H1 (cell line): ENCODE results near the gene CPLANE2. TPM values are rescaled to one million over a fixed set of nuclear protein-coding genes. Genes with fewer than 3 reads are reported as not detected.

Experiments used
- CTCF ChIA-PET: fragments of 300-600 bp; sonication (Branson Sonifier 250); formaldehyde crosslinking; loops from one replicate; lab custom pipeline; 2021; ENCODE audit not compliant: partially characterized antibody; lab: Charles Lee
- POLR2A ChIA-PET: fragments of 300-600 bp; sonication (Branson Sonifier 250); formaldehyde crosslinking; loops from one replicate; lab custom pipeline; 2021; ENCODE audit warnings: inconsistent platforms; ENCODE audit not compliant: partially characterized antibody; lab: Charles Lee
- DNase-seq, 2 experiments: peaks; one replicate each; pipeline versions ENCODE4 v3.0.0 to v3.0.0-alpha.2; 2010 to 2022; ENCODE audit warnings: low spot score in 2 of 2, low read depth in 1 of 2, mixed read lengths in 1 of 2
- FAIRE-seq: peaks from 2 replicates; lab custom pipeline; 2011; peaks lifted over from hg19 to GRCh38; lab: Jason Lieb, UNC
- H2AFZ ChIP-seq: 2 replicates; pipeline ENCODE4 v1.8.1; 2012; ENCODE audit warnings: low read length, inconsistent platforms
- H2AK5ac ChIP-seq: 2 replicates; pipeline ENCODE4 v1.6.1; 2013; ENCODE audit warnings: low read depth, low read length
- H2BK120ac ChIP-seq: replicated peaks from 2 replicates; pipeline ENCODE3; 2013; ENCODE audit warnings: low read depth, low read length, inconsistent platforms
- H2BK12ac ChIP-seq: 2 replicates; pipeline ENCODE4 v1.6.1; 2013; ENCODE audit warnings: low read depth, low read length
- H2BK15ac ChIP-seq: 2 replicates; pipeline ENCODE4 v1.6.1; 2013; ENCODE audit warnings: low read length
- H2BK20ac ChIP-seq: 2 replicates; pipeline ENCODE4 v1.6.1; 2013; ENCODE audit warnings: low read length
- H2BK5ac ChIP-seq: 2 replicates; pipeline ENCODE4 v1.6.1; 2013; ENCODE audit warnings: low read depth, low read length
- H3K14ac ChIP-seq: 2 replicates; pipeline ENCODE4 v1.6.1; 2013; ENCODE audit warnings: inconsistent platforms; ENCODE audit not compliant: insufficient read length
- H3K18ac ChIP-seq: 2 replicates; pipeline ENCODE4 v1.6.1; 2013; ENCODE audit warnings: low read length; ENCODE audit errors: extremely low read depth
- H3K23ac ChIP-seq: 2 replicates; pipeline ENCODE4 v1.6.1; 2013; ENCODE audit warnings: inconsistent platforms; ENCODE audit not compliant: insufficient read length
- H3K23me2 ChIP-seq: 2 replicates; pipeline ENCODE4 v1.6.1; 2013; ENCODE audit warnings: low read depth, low read length
- H3K27ac ChIP-seq: 2 replicates; pipeline ENCODE4 v1.6.1; 2011; ENCODE audit warnings: low read depth, low read length, inconsistent platforms
- H3K27me3 ChIP-seq, 4 experiments: replicated peaks in 1 of 4; 1 replicate in 1 of 4; 2 replicates in 3 of 4; pipeline versions ENCODE4 v1.6.1 to v1.8.1; 2011 to 2013; ENCODE audit warnings: low read length in 3 of 4, mild to moderate bottlenecking in 3 of 4, inconsistent platforms in 2 of 4, mixed read lengths in 2 of 4, moderate library complexity in 1 of 4; ENCODE audit not compliant: control insufficient read depth in 3 of 4, insufficient read depth in 3 of 4; ENCODE audit errors: extremely low read depth in 1 of 4
- H3K36me3 ChIP-seq, 4 experiments: 2 replicates each; pipeline versions ENCODE4 v1.6.1 to v1.8.1; 2011 to 2013; ENCODE audit warnings: mild to moderate bottlenecking in 4 of 4, low read length in 3 of 4, moderate library complexity in 2 of 4, control low read depth in 1 of 4, inconsistent platforms in 1 of 4; ENCODE audit not compliant: insufficient read depth in 4 of 4, control insufficient read depth in 2 of 4
- H3K4ac ChIP-seq: replicated peaks from 2 replicates; pipeline ENCODE3; 2013; ENCODE audit warnings: low read length, low read depth, mixed read lengths, inconsistent platforms; ENCODE audit not compliant: insufficient read length
- H3K4me1 ChIP-seq, 4 experiments: replicated peaks in 1 of 4; 1 replicate in 1 of 4; 2 replicates in 3 of 4; pipeline versions ENCODE4 v1.6.1 to v1.8.1; 2011 to 2013; ENCODE audit warnings: low read length in 3 of 4, inconsistent platforms in 2 of 4, mixed read lengths in 1 of 4; ENCODE audit not compliant: insufficient read depth in 4 of 4, control insufficient read depth in 3 of 4
- H3K4me2 ChIP-seq, 2 experiments: 2 replicates each; pipeline versions ENCODE4 v1.6.1 to v1.8.1; 2011 to 2013; ENCODE audit warnings: low read depth in 2 of 2, low read length in 2 of 2, control low read depth in 1 of 2, inconsistent platforms in 1 of 2, mild to moderate bottlenecking in 1 of 2; ENCODE audit not compliant: insufficient read depth in 1 of 2
- H3K4me3 ChIP-seq, 4 experiments: fragments of 200-600, 300-600 bp in 1 of 4; sonication (generic), shearing (Covaris generic), sonication (Bioruptor Twin) in 1 of 4; 2 replicates each; pipeline versions ENCODE4 v1.5.1 to v1.8.1; 2011 to 2016; ENCODE audit warnings: low read length in 4 of 4, low read depth in 3 of 4, control low read depth in 2 of 4, inconsistent platforms in 2 of 4, mild to moderate bottlenecking in 2 of 4, mixed read lengths in 1 of 4, moderate library complexity in 1 of 4; ENCODE audit not compliant: insufficient read depth in 2 of 4; ENCODE audit errors: extremely low read depth in 1 of 4
- H3K56ac ChIP-seq: replicated peaks from 2 replicates; pipeline ENCODE3; 2013; ENCODE audit warnings: low read depth, mild to moderate bottlenecking, mixed read lengths, low read length, inconsistent platforms; ENCODE audit not compliant: insufficient read length
- H3K79me1 ChIP-seq: 2 replicates; pipeline ENCODE4 v1.6.1; 2013; ENCODE audit warnings: low read depth, low read length, control low read depth
- H3K79me2 ChIP-seq, 2 experiments: 2 replicates each; pipeline versions ENCODE4 v1.6.1 to v1.8.1; 2012 to 2013; ENCODE audit warnings: low read length in 2 of 2, mild to moderate bottlenecking in 2 of 2, inconsistent platforms in 1 of 2; ENCODE audit not compliant: insufficient read depth in 2 of 2, control insufficient read depth in 1 of 2
- H3K9ac ChIP-seq, 4 experiments: replicated peaks in 1 of 4; 1 replicate in 1 of 4; 2 replicates in 3 of 4; pipeline versions ENCODE4 v1.6.1 to v1.8.1; 2011 to 2013; ENCODE audit warnings: low read depth in 3 of 4, low read length in 3 of 4, control low read depth in 2 of 4, mild to moderate bottlenecking in 2 of 4, moderate library complexity in 2 of 4, inconsistent platforms in 1 of 4; ENCODE audit errors: extremely low read depth in 1 of 4
- H3K9me3 ChIP-seq, 2 experiments: 2 replicates each; pipeline versions ENCODE4 v1.6.1 to v1.8.1; 2012 to 2013; ENCODE audit warnings: mild to moderate bottlenecking in 2 of 2, moderate library complexity in 2 of 2, control low read depth in 1 of 2, inconsistent platforms in 1 of 2, low read depth in 1 of 2, low read length in 1 of 2, mixed read lengths in 1 of 2; ENCODE audit not compliant: insufficient read depth in 2 of 2
- H4K20me1 ChIP-seq, 2 experiments: replicated peaks in 1 of 2; 2 replicates each; pipeline versions ENCODE3 to v1.8.1; 2011 to 2013; ENCODE audit warnings: inconsistent platforms in 2 of 2, low read length in 2 of 2, mild to moderate bottlenecking in 1 of 2; ENCODE audit not compliant: insufficient read depth in 2 of 2, control insufficient read depth in 1 of 2
- H4K5ac ChIP-seq: 2 replicates; pipeline ENCODE4 v1.6.1; 2013; ENCODE audit warnings: low read length, low read depth, mixed read lengths, inconsistent platforms; ENCODE audit not compliant: insufficient read length
- H4K8ac ChIP-seq: 2 replicates; pipeline ENCODE4 v1.8.0; 2013; ENCODE audit warnings: mild to moderate bottlenecking, moderate library complexity, low read length, inconsistent platforms; ENCODE audit not compliant: insufficient read depth; ENCODE audit errors: extremely low read depth
- H4K91ac ChIP-seq: replicated peaks from 2 replicates; pipeline ENCODE3; 2013; ENCODE audit warnings: low read length, mixed read lengths, inconsistent platforms; ENCODE audit not compliant: insufficient read length
- BACH1 ChIP-seq: IDR thresholded peaks from 2 replicates; pipeline ENCODE4 v1.6.1; 2012; ENCODE audit warnings: low read length, improper control_type of control experiment
- MAFK ChIP-seq: IDR thresholded peaks from 2 replicates; pipeline ENCODE4 v1.6.1; 2012; ENCODE audit warnings: low read depth, mild to moderate bottlenecking, improper control_type of control experiment, low read length
- RXRA ChIP-seq: IDR thresholded peaks from 2 replicates; pipeline ENCODE4 v1.6.1; 2011; ENCODE audit warnings: low read depth, mild to moderate bottlenecking, low read length, moderate library complexity; ENCODE audit not compliant: insufficient read depth
- TAF7 ChIP-seq: optimal IDR thresholded peaks from 2 replicates; pipeline ENCODE3; 2011; ENCODE audit warnings: low read depth, mild to moderate bottlenecking, inconsistent platforms, low read length, moderate library complexity, borderline replicate concordance
- WGBS, 2 experiments: shearing (Covaris generic) in 1 of 2; methylation state at CpG; one replicate each; pipeline versions ENCODE4 v1.1.6 to v1.1.7; 2013 to 2015; ENCODE audit warnings: low lambda C conversion rate in 2 of 2, mixed read lengths in 2 of 2, inconsistent platforms in 1 of 2, low coverage in 1 of 2, missing lambda C conversion rate in 1 of 2; ENCODE audit not compliant: insufficient replicate concordance in 2 of 2, insufficient coverage in 1 of 2, insufficient read length in 1 of 2; ENCODE audit errors: extremely low coverage in 1 of 2, missing lambda C conversion rate in 1 of 2; 5-methylcytosine and 5-hydroxymethylcytosine counted together
- polyA plus RNA-seq, 7 experiments: library from polyadenylated mRNA; depleted of rRNA in 3 of 7; stranded (reverse) in 5 of 7; unstranded in 2 of 7; fragments of >200 nt in 5 of 7; fragments of 200-250 nt in 2 of 7; gene quantifications; 1 replicate in 5 of 7; 2 replicates in 1 of 7; 4 replicates in 1 of 7; pipeline versions ENCODE4 v1.2.1 to v1.2.3, GENCODE V29; 2011 to 2013; ENCODE audit warnings: missing spikeins in 2 of 7, mixed read lengths in 2 of 7
- total RNA-seq: library from RNA; stranded (reverse); fragmentation: NEBNext Ultra II Directional; extraction: Animal tissue kit (Norgen Biotek cat#: 25700); gene quantifications from 2 replicates; pipeline ENCODE4 v1.2.1, GENCODE V29; 2021

CPLANE2 gene
- total and polyA plus RNA-seq, 2 of the 8 experiments (the other 6 are each of a cell fraction or from before 2014, with no cell fraction given), result 2.3 to 2.5 TPM

DNA sequence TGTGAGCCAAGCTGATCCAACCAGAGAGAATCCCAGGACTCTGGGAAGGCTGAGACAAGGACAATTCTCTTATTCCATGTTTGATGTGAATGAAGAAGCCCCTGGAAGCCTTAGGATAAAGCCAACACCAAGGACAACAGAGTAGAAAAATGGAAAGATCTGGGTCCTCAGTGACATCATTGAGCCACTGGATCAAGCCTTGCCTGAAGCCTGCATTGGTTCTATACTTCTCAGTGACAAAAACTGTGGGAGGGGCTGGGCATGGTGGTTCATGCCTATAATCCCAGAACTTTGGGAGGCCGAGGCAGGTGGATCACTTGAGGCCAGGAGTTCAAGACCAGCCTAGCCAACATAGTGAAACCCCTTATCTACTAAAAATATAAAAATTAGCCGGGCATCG, 40.1 kb downstream of the CPLANE2 start:
- peaks cover 0 to 3% of the 10 kb centered on the region in 2 experiments for H4K20me1 ChIP-seq
- H3K27me3 ChIP-seq, result no peaks in the 10 kb centered on the region
- no peak overlapping the region for H2BK15ac ChIP-seq
- no peak overlapping the region for H2BK12ac ChIP-seq
- no peak overlapping the region for H3K23ac ChIP-seq
- no peak overlapping the region for H2BK20ac ChIP-seq
- H3K18ac ChIP-seq, result no peak overlapping the region
- no peak overlapping the region for H3K4me2 ChIP-seq
- no peaks in the 10 kb centered on the region; the same call in 1 of the 2 replicates for H3K79me1 ChIP-seq
- no peak overlapping the region for H3K4ac ChIP-seq
- H4K8ac ChIP-seq, result no peak overlapping the region
- H3K56ac ChIP-seq, result no peak overlapping the region
- POLR2A ChIA-PET, result interaction anchor here (0.6 to 1.8 kb wide), 7 partner anchors 10 to 119 kb away, joined by 3 to 9 read pairs (median 4); partner anchors contain the start of gene ARHGEF19
- no peak overlapping the region for H4K91ac ChIP-seq
- H3K23me2 ChIP-seq, result no peaks in the 10 kb centered on the region
- DNase-seq (no peak), FAIRE-seq (no peak)
- H4K5ac ChIP-seq, result no peak overlapping the region
- CTCF ChIA-PET, result interaction anchor here (1.2 to 1.6 kb wide), 2 partner anchors 16 to 118 kb away, joined by 3 to 5 read pairs; no protein-coding TSS in a partner anchor
- H2BK120ac ChIP-seq, result no peak overlapping the region
- no peak overlapping the region for H2BK5ac ChIP-seq
- no peak overlapping the region for H3K9ac ChIP-seq
- TF ChIP-seq BACH1, result no peak
- TF ChIP-seq TAF7, result no peak
- TF ChIP-seq RXRA, result no peak
- no peak for TF ChIP-seq MAFK
- no peak overlapping the region for H3K27ac ChIP-seq
- H3K79me2 ChIP-seq, result no peaks in the 10 kb centered on the region
- WGBS, 2 experiments, result 65% methylated on average over 3 of the region's 3 CpGs; no CpG with 5 or more reads in 1 of the 2 experiments
- no peaks in the 10 kb centered on the region for H3K9me3 ChIP-seq
- H3K36me3 ChIP-seq, result peaks cover 8 to 22% (median 13%) of the 10 kb centered on the region in 4 experiments; a peak in 4 of 8 replicates
- H3K4me1 ChIP-seq, result no peaks in the 10 kb centered on the region
- no peak overlapping the region for H3K4me3 ChIP-seq
- H2AFZ ChIP-seq, result no peak overlapping the region
- no peak overlapping the region for H2AK5ac ChIP-seq
- no peak overlapping the region for H3K14ac ChIP-seq
